GM12875 (cell line): ENCODE data around the gene TMEM94.
"Not testable (repeated sequence)": the region's sequence is repeated elsewhere in the genome, so short reads cannot be mapped to it uniquely, and the experiment has no call there.

ENCODE experiments used
- H3K4me3 ChIP-seq: one replicate; pipeline ENCODE4 v1.5.1; 2011; ENCODE audit warnings: low read depth, low read length, control low read depth
- TF ChIP-seq, protein P1 (sequence below): IDR thresholded peaks from 2 replicates; pipeline ENCODE4 v1.5.1; 2011; ENCODE audit warnings: low read depth, mild to moderate bottlenecking, control low read depth, inconsistent platforms, low read length, moderate library complexity, borderline replicate concordance; ENCODE audit not compliant: insufficient read depth

Gene TMEM94

DNA sequence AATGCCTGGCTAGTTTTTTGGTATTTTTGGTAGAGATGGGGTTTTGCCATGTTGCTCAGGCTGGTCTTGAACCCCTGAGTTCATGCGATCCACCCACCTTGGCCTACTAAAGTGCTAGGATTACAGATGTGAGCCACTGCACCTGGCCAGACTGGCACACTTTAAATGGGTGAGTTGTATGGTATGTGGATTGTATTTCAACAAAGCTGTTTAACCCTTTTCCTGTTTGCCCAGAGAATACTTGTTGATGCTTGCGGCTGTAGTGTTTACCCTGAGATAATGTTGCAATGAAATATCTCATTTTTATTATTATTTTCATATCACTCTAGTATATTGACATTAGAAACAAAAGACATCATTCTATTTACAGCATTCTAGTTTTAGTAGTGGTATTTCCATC is 17.1 kb upstream of the TMEM94 start:
- TF ChIP-seq, protein P1, sequence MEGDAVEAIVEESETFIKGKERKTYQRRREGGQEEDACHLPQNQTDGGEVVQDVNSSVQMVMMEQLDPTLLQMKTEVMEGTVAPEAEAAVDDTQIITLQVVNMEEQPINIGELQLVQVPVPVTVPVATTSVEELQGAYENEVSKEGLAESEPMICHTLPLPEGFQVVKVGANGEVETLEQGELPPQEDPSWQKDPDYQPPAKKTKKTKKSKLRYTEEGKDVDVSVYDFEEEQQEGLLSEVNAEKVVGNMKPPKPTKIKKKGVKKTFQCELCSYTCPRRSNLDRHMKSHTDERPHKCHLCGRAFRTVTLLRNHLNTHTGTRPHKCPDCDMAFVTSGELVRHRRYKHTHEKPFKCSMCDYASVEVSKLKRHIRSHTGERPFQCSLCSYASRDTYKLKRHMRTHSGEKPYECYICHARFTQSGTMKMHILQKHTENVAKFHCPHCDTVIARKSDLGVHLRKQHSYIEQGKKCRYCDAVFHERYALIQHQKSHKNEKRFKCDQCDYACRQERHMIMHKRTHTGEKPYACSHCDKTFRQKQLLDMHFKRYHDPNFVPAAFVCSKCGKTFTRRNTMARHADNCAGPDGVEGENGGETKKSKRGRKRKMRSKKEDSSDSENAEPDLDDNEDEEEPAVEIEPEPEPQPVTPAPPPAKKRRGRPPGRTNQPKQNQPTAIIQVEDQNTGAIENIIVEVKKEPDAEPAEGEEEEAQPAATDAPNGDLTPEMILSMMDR, result no peak
- H3K4me3 ChIP-seq, result no peak overlapping the region

DNA sequence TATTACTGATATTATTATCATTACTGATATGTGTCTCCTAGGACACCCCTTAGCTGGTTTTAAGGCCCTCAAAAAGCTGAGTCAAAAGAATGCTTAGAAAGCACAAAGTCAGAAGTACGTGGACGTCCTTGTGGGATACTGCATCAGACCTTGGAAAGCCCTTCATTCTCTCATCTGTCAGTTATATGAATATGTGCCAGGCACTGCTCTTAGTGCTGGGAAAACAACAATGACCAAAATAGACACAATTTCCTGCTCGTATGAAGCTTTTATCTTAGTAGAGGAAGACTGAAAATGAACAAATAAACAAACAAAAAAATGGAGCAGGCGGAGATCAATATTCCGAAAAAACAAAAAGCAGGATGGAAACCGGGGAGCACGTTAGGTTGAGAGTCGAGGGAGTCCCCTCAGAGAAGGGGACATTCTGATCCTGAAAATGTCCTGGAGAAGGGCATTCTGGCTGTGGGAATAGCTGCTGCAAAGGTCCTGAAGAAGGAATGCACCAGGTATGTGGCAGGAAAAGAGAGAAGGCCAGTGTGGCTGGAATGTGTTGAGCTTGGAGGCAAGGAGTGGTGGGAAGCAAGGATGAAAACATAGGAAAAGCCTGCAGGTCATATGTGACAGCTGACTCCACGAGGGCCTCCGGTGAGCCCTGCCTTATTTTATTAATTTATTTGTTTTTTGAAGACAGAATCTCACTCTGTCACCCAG is 15.5 kb upstream of the TMEM94 start:
- H3K4me3 ChIP-seq, result no peak overlapping the region

DNA sequence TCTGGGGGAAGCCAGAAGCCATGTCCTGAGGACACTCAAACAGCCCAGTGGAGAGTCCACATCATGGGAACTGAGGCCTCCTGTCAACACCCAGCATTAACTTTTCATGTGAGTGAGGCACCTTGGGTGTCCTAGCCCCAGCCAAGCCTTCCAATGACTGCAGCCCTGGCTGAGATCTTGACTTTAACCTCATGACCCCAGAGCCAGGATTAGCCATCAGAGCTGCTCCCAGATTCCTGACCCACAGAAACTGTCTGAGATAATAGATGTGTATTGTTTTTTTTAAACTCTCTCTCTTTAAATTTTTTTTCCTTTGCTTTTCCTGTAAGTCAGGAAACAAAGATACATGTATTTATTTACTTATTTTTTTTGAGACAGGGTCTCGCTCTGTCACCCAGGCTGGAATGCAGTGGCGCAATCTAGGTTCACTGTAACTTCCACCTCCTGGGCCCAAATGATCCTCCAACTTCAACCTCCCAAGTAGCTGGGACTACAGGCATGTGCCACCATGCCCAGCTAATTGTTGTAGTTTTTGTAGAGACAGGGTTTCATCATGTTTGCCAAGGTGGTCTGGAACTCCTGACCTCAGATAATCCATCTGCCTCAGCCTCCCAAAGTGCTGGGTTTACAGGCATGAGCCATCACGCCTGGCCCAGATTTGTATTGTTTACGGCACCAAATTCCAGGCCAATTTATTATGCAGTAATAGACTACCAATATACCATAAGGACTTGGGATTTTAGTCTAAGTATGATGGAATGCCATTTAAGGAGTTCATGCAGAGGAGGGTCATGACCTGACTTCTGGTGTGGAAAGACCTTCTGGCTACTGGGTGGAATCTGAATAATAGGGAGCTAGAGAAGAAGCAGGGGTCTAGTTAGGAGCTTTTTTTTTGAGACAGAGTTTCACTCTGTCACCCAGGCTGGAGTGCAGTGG is 14.0 kb upstream of the TMEM94 start:
- TF ChIP-seq, protein P1, result no peak
- no peak overlapping the region for H3K4me3 ChIP-seq

More for the DNA sequence above, 15.5 kb upstream of the TMEM94 start:
- TF ChIP-seq, protein P1, result no peak

DNA sequence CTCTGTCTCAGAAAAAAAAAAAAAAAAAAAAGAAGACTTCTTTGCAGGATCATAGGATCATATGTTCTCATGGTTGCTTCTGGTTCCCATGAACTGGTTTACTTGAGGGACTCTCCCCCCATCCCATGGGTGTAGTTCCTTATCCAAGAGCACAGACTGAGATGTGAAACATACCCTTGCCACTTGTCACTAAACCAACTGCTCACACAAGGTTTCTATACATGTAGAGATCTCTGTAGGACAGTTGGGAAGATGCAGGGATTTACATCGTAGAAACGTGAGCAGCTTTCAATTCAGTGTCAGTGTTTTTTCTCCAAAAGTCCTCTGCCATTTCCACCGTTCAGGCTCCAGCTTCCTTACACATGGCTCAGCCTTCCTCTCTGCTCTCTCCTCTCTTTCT is 11.1 kb upstream of the TMEM94 start:
- no peak overlapping the region for H3K4me3 ChIP-seq
- TF ChIP-seq, protein P1, result no peak

DNA sequence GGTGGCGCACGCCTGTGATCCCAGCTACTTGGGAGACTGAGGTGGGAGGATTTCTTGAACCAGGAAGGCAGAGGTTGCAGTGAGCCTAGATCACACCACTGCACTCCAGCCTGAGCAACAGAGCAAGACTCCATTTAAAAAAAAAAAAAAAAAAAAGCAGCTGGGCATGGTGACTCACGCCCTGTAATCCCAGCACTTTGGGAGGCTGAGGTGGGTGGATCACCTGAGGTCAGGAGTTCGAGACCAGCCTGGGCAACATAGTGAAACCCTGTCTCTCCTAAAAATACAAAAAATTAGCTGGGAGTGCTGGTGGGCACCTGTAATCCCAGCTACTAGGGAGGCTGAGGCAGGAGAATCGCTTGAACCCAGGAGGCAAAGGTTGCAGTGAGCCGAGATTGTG is 10.5 kb upstream of the TMEM94 start:
- not testable (repeated sequence) for H3K4me3 ChIP-seq

DNA sequence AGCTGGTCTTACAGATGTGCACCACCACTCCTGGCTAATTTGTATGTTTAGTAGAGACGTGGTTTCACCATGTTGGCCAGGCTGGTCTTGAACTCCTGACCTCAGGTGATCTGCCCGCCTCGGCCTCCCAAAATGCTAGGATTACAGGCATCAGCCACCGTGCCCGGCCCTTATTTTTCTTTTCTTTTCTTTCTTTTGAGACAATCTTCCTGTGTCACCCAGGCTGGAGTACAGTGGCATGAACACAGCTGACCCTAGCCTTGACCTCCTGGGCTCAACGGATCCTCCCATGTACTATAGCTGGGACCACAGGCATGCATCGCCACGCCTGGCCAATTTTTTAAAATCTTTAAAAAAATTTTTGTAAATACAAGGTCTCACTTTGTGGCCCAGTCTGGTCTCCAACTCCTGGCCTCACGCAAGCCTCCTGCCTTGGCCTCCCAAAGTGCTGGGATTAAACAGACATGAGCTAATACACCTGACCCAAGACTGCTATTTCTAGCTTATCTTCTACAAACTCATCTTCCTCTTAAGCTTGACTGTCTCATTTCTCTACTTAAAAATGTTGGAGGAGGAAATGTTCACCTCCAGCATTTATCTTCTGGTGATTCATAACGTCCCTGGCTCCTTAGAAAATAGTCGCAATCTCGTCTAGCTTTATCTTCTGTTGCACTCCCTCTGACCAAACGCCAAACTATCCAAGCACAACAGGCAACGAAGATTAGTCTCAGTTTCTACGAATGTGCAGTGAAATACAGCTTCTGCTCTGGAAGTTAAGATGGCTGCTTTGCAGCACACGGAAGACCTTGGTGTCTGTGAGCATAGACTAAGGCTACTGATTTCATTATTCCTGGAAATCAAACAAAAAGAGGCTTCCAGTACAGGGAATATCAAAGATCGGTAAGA is 8.2 kb upstream of the TMEM94 start:
- TF ChIP-seq, protein P1, result no peak

DNA sequence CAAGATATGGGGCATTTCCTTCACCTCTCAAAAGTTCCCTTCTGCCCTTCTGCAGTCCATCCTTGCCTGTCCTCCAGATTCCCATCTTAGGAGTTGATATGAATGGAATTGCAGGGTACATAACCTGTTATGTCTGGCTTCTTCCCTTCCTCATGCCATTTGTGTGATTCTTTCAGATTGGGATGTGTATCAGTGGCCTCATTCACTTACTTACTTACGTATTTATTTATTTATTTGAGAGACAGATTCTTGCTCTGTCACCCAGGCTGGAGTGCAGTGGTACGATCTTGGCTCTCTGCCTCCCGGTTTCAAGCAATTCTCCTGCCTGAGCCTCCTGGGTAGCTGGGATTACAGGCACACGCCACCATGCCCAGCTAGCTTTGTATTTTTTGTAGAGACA is 6.2 kb upstream of the TMEM94 start:
- TF ChIP-seq, protein P1, result no peak

More for the DNA sequence above, 8.2 kb upstream of the TMEM94 start:
- no peak overlapping the region for H3K4me3 ChIP-seq

More for the DNA sequence above, 6.2 kb upstream of the TMEM94 start:
- H3K4me3 ChIP-seq, result no peak overlapping the region
